ENCODE results near the gene FSCN2.

- TF ChIP-seq POLR2A (IDR thresholded peaks at IDR 0.05) (no peak), CTCF (IDR thresholded peaks at IDR 0.05) (no peak), POLR2AphosphoS5 (IDR thresholded peaks at IDR 0.05; ENCODE audit: insufficient read depth in 1 of 2, low read depth in 1 of 2) (no peak)
Observed at GRCh38 chr17:81556863-81557262, 28.7 kb downstream of the FSCN2 start.
